ENCODE measurements around the gene SPAAR. TPM values are rescaled to one million over a fixed set of nuclear protein-coding genes. Genes with fewer than 3 reads are reported as not detected.

SPAAR gene
- total RNA-seq, 1 experiment from 2014 or later = not detected

- Histone ChIP-seq H3K27me3 (ENCODE audit: insufficient read depth, low read length) (no peaks in the 10 kb centered on the region), H3K9ac (ENCODE audit: low read length) (no peak overlapping the region), H3K4me2 (ENCODE audit: low read length) (no peak overlapping the region), H3K27ac (ENCODE audit: low read depth, low read length) (no peak overlapping the region), H3K36me3 (ENCODE audit: control insufficient read depth in 1 of 2, insufficient read depth in 2 of 2, low read length in 2 of 2) (no peaks in the 10 kb centered on the region), H4K20me1 (ENCODE audit: insufficient read depth) (no peaks in the 10 kb centered on the region), H3K4me1 (ENCODE audit: control insufficient read depth in 1 of 2, insufficient read depth in 2 of 2, low read length in 2 of 2) (no peaks in the 10 kb centered on the region), H3K9me3 (ENCODE audit: control insufficient read depth in 1 of 2, insufficient read depth in 1 of 2, low read depth in 1 of 2, low read length in 2 of 2) (no peaks in the 10 kb centered on the region), H3K79me2 (ENCODE audit: insufficient read depth, low read length) (no peaks in the 10 kb centered on the region), H3K4me3 (replicated peaks in 1 of 2; ENCODE audit: low read depth in 1 of 2, low read length in 2 of 2) (no peak overlapping the region), H3K9me2 (ENCODE audit: insufficient read depth) (no peaks in the 10 kb centered on the region), H2AFZ (ENCODE audit: low read depth, low read length, poor library complexity, severe bottlenecking) (no peak overlapping the region)
- ChIA-PET RAD21 (ENCODE audit: low non-redundant PET in 1 of 2, low total read pairs in 2 of 2, uncharacterized antibody in 2 of 2, unreplicated experiment in 2 of 2) (no interaction called here), CTCF (interaction anchor here (0.9 to 9.8 kb wide), 4 partner anchors 10 to 132 kb away, joined by 3 to 50 read pairs (median 6); no protein-coding TSS in a partner anchor), POLR2A (no interaction called here)
- intact Hi-C loops (cut with micrococcal nuclease) = no loop called here
- ATAC-seq (no peak), DNase-seq (ENCODE audit: low read depth, low spot score) (no peak)
- BruUV-seq (replicated peaks) = no TSS peak
- TF ChIP-seq CBX3 (IDR thresholded peaks at IDR 0.05; ENCODE audit: low read depth) (no peak), EGR1 (IDR thresholded peaks at IDR 0.05; ENCODE audit: low read depth) (no peak), EZH2 (IDR thresholded peaks at IDR 0.05) (no peak), JUND (IDR thresholded peaks at IDR 0.05) (no peak), CEBPB (IDR thresholded peaks at IDR 0.05; ENCODE audit: low read depth) (no peak), ZNF274 (IDR thresholded peaks at IDR 0.05; ENCODE audit: low read depth, low read length) (no peak), EZH2phosphoT487 (IDR thresholded peaks at IDR 0.05; ENCODE audit: borderline replicate concordance) (no peak), RAD21 (IDR thresholded peaks at IDR 0.05; ENCODE audit: low read depth) (no peak), ZFX (IDR thresholded peaks at IDR 0.05) (no peak), YY1 (IDR thresholded peaks at IDR 0.05; ENCODE audit: extremely low read depth, insufficient replicate concordance, low read depth, low read length) (no peak), POLR2AphosphoS5 (IDR thresholded peaks at IDR 0.05; ENCODE audit: low read depth, low read length) (no peak)
- TF ChIP-seq, protein P1, sequence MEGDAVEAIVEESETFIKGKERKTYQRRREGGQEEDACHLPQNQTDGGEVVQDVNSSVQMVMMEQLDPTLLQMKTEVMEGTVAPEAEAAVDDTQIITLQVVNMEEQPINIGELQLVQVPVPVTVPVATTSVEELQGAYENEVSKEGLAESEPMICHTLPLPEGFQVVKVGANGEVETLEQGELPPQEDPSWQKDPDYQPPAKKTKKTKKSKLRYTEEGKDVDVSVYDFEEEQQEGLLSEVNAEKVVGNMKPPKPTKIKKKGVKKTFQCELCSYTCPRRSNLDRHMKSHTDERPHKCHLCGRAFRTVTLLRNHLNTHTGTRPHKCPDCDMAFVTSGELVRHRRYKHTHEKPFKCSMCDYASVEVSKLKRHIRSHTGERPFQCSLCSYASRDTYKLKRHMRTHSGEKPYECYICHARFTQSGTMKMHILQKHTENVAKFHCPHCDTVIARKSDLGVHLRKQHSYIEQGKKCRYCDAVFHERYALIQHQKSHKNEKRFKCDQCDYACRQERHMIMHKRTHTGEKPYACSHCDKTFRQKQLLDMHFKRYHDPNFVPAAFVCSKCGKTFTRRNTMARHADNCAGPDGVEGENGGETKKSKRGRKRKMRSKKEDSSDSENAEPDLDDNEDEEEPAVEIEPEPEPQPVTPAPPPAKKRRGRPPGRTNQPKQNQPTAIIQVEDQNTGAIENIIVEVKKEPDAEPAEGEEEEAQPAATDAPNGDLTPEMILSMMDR (IDR thresholded peaks at IDR 0.05 in 2 of 3, conservative IDR thresholded peaks at IDR 0.05 in 1 of 3; ENCODE audit: borderline replicate concordance in 1 of 3, insufficient read depth in 1 of 3, low read depth in 2 of 3, low read length in 2 of 3) = no peak
- TF ChIP-seq, protein P2, sequence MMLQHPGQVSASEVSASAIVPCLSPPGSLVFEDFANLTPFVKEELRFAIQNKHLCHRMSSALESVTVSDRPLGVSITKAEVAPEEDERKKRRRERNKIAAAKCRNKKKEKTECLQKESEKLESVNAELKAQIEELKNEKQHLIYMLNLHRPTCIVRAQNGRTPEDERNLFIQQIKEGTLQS (IDR thresholded peaks at IDR 0.05) = no peak
Observed at GRCh38 chr9:35892051-35892450, 17.2 kb upstream of the SPAAR start.
